CD8-positive, alpha-beta memory T cell (primary cell): ENCODE measurements around the gene UBA5. TPM values are rescaled to one million over a fixed set of nuclear protein-coding genes. Genes with fewer than 3 reads are reported as not detected.
A peak's percentile ranks its signal among the peaks of the same experiment; 100 is the strongest.
"Not testable (repeated sequence)": the region's sequence is repeated elsewhere in the genome, so short reads cannot be mapped to it uniquely, and the experiment has no call there.

Source experiments
- CTCF ChIA-PET: fragments of 350-600 bp; sonication (Branson Sonifier 250); formaldehyde crosslinking; loops from one replicate; lab custom pipeline; 2021; ENCODE audit warnings: antibody characterized with exemption; lab: Charles Lee
- POLR2A ChIA-PET: fragments of 350-600 bp; sonication (Branson Sonifier 250); formaldehyde crosslinking; loops from one replicate; lab custom pipeline; 2021; ENCODE audit warnings: antibody characterized with exemption; lab: Charles Lee
- DNase-seq, 5 donors: peaks; one replicate each; pipeline versions ENCODE4 v3.0.0 to v3.0.0-alpha.2; 2020 to 2022; ENCODE audit warnings: mixed read lengths in 1 of 5
- H3K27ac ChIP-seq: one replicate; pipeline ENCODE4 v1.7.0; 2013; ENCODE audit warnings: low read depth, mild to moderate bottlenecking, low read length, moderate library complexity
- H3K27me3 ChIP-seq: 2 replicates; pipeline ENCODE4 v1.7.0; 2013; ENCODE audit warnings: low read length, mild to moderate bottlenecking; ENCODE audit not compliant: insufficient read depth, poor library complexity, severe bottlenecking
- H3K36me3 ChIP-seq: 2 replicates; pipeline ENCODE4 v1.7.0; 2013; ENCODE audit warnings: mild to moderate bottlenecking, low read length, moderate library complexity; ENCODE audit not compliant: insufficient read depth
- H3K4me1 ChIP-seq: 2 replicates; pipeline ENCODE4 v1.7.0; 2013; ENCODE audit warnings: mild to moderate bottlenecking, low read length, moderate library complexity; ENCODE audit not compliant: insufficient read depth
- H3K4me3 ChIP-seq: 2 replicates; pipeline ENCODE4 v1.7.0; 2013; ENCODE audit warnings: mild to moderate bottlenecking, low read length
- H3K9me3 ChIP-seq: 2 replicates; pipeline ENCODE4 v1.7.0; 2013; ENCODE audit warnings: mild to moderate bottlenecking, low read length
- H3K27ac Mint-ChIP-seq, 8 donors: one replicate each; pipeline ENCODE4 v1.8.0; 2020 to 2021; ENCODE audit warnings: mixed read lengths in 8 of 8, mild to moderate bottlenecking in 6 of 8, inconsistent platforms in 3 of 8, moderate library complexity in 3 of 8
- H3K27me3 Mint-ChIP-seq, 2 donors: one replicate each; pipeline ENCODE4 v1.8.0; 2020 to 2021; ENCODE audit warnings: mixed read lengths in 2 of 2, mild to moderate bottlenecking in 1 of 2, moderate library complexity in 1 of 2
- H3K36me3 Mint-ChIP-seq, 3 donors: one replicate each; pipeline ENCODE4 v1.8.0; 2020 to 2021; ENCODE audit warnings: mixed read lengths in 3 of 3, inconsistent platforms in 1 of 3, mild to moderate bottlenecking in 1 of 3
- H3K4me1 Mint-ChIP-seq, 3 donors: one replicate each; pipeline ENCODE4 v1.8.0; 2020 to 2021; ENCODE audit warnings: mixed read lengths in 3 of 3, inconsistent platforms in 1 of 3, mild to moderate bottlenecking in 1 of 3
- H3K4me3 Mint-ChIP-seq, 7 donors: one replicate each; pipeline ENCODE4 v1.8.0; 2020 to 2021; ENCODE audit warnings: mixed read lengths in 7 of 7, mild to moderate bottlenecking in 6 of 7, moderate library complexity in 4 of 7, inconsistent platforms in 2 of 7
- H3K9me3 Mint-ChIP-seq, 5 donors: one replicate each; pipeline ENCODE4 v1.8.0; 2020 to 2022; ENCODE audit warnings: mixed read lengths in 5 of 5, mild to moderate bottlenecking in 3 of 5, moderate library complexity in 2 of 5, inconsistent platforms in 1 of 5
- polyA plus RNA-seq: library from polyadenylated mRNA; unstranded; fragments of 300-500 nt; fragmentation: Illumina TruSeq; gene quantifications from one replicate; pipeline ENCODE4 v1.2.3, GENCODE V29; 2021
- total RNA-seq, 2 experiments: library from RNA; stranded (reverse); gene quantifications; one replicate each; pipeline ENCODE4 v1.2.3, GENCODE V29; 2021

The UBA5 gene
- 10 to 100 TPM; 52.1 to 53.4 TPM for total RNA-seq
- polyA plus RNA-seq = 39.5 TPM

DNA sequence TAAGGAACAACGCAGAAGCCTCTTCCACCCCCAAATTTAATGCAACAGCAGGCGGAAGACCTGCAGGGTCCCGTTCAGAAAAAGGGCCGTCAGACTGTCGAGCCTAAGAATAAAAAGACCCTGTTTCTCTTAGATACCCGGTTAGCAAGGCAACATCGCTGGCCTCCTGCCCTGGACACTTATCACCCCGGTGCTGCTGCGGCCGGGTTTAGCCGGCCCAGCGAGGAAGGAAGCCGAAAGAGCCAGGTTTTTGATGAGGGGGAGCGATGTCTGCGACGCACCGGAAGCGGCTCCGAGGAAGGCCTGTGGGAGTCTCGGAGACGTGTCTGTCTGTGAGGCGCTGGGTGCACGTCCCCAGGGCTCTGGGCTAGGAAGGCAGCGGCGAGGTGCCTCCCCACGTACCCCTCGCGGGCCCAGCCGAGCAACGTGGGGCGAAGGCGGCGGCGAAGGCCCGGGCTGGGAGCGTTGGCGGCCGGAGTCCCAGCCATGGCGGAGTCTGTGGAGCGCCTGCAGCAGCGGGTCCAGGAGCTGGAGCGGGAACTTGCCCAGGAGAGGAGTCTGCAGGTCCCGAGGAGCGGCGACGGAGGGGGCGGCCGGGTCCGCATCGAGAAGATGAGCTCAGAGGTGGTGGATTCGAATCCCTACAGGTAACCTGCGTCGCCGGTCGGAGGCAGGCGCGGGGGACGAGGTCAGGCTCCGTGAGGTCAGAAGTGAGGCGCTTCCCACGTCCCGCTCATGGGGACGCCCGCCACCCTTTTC, at the start of gene UBA5:
Gene UBA5 (plus strand): TSS at position 278 of the 759 bp plus-strand sequence. CDS start 209 bp downstream, at position 487.
- H3K9me3 ChIP-seq = no peaks in the 10 kb centered on the region
- Mint-ChIP-seq H3K4me3 (peak within 1 kb of the TSS; percentile 94 to 99 (median 97)), H3K36me3 (peaks cover 0 to 20% (median 0%) of the 10 kb centered on the region in 3 donors), H3K27ac (peak within 1 kb of the TSS; percentile 94 to 99 (median 96)), H3K27me3 (no peaks in the 10 kb centered on the region), H3K4me1 (peaks cover 60 to 77% (median 70%) of the 10 kb centered on the region in 3 donors), H3K9me3 (no peaks in the 10 kb centered on the region)
- H3K36me3 ChIP-seq = no peaks in the 10 kb centered on the region
- H3K4me3 ChIP-seq = peak within 1 kb of the TSS; percentile 84
- ChIA-PET CTCF (interaction anchor here (0.6 to 1.5 kb wide), 4 partner anchors 17 to 1003 kb away, joined by 3 to 6 read pairs (median 3); no protein-coding TSS in a partner anchor), POLR2A (interaction anchor here (0.6 to 1.3 kb wide), 3 partner anchors 15 to 914 kb away, joined by 3 to 5 read pairs (median 3); partner anchors contain the start of gene CDV3)
- peak within 1 kb of the TSS; percentile 81 for H3K27ac ChIP-seq
- peaks cover 33% of the 10 kb centered on the region for H3K4me1 ChIP-seq
- no peaks in the 10 kb centered on the region for H3K27me3 ChIP-seq
- peak; percentile 51 to 79 (median 72) for DNase-seq

DNA sequence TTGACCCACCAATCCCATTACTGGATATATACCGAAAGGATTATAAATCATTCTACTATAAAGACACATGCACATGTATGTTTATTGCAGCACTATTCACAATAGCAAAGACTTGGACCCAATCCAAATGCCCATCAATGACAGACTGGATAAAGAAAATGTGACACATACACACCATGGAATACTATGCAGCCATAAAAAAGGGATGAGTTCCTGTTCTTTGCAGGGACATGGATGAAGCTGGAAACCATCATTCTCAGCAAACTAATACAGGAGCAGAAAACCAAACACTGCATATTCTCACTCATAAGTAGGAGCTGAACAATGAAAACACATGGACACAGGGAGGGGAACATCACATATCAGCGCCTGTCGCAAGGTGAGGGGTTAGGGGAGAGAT, 44.8 kb upstream of the UBA5 start:
- Mint-ChIP-seq H3K9me3 (peaks cover 0 to 12% (median 2%) of the 10 kb centered on the region in 5 donors), H3K36me3 (peaks cover 16 to 49% (median 41%) of the 10 kb centered on the region in 3 donors)
- H3K4me1 Mint-ChIP-seq, H3K4me3 ChIP-seq, H3K27ac Mint-ChIP-seq, POLR2A ChIA-PET, H3K27ac ChIP-seq, H3K27me3 ChIP-seq, H3K36me3 ChIP-seq, H3K4me3 Mint-ChIP-seq, H3K27me3 Mint-ChIP-seq, H3K4me1 ChIP-seq, DNase-seq, H3K9me3 ChIP-seq, CTCF ChIA-PET: not testable (repeated sequence)

DNA sequence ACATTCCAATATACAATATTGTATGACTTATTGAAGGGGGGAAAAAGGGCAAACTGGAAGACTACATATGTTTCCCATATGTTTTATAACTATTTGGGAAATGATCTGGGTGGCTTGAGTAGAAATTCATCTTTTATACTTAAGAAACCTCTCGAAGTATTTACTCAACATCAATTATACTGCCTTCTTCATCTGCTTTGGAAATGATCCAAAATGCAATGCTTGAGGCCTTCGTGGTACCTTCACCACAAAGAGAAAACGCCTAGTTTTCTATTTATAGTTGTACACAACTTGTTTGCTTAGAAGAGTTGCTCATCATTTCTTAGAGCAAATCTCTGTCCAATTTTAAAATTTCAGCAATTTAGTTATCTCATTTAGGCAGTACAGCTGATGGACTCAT, 44.2 kb upstream of the UBA5 start:
- H3K4me1 ChIP-seq = no peaks in the 10 kb centered on the region
- H3K27ac ChIP-seq = no peak overlapping the region
- H3K9me3 Mint-ChIP-seq = peaks cover 0 to 12% (median 2%) of the 10 kb centered on the region in 5 donors
- no peaks in the 10 kb centered on the region for H3K27me3 ChIP-seq
- peaks cover 0 to 3% (median 2%) of the 10 kb centered on the region in 3 donors for H3K4me1 Mint-ChIP-seq
- no peak for DNase-seq
- no peak overlapping the region for H3K4me3 Mint-ChIP-seq
- H3K36me3 ChIP-seq = no peaks in the 10 kb centered on the region
- H3K27ac Mint-ChIP-seq = no peak overlapping the region
- H3K4me3 ChIP-seq = no peak overlapping the region
- no peaks in the 10 kb centered on the region for H3K27me3 Mint-ChIP-seq
- H3K9me3 ChIP-seq = no peaks in the 10 kb centered on the region
- ChIA-PET CTCF (no interaction called here), POLR2A (no interaction called here)
- peaks cover 21 to 52% (median 35%) of the 10 kb centered on the region in 3 donors for H3K36me3 Mint-ChIP-seq

DNA sequence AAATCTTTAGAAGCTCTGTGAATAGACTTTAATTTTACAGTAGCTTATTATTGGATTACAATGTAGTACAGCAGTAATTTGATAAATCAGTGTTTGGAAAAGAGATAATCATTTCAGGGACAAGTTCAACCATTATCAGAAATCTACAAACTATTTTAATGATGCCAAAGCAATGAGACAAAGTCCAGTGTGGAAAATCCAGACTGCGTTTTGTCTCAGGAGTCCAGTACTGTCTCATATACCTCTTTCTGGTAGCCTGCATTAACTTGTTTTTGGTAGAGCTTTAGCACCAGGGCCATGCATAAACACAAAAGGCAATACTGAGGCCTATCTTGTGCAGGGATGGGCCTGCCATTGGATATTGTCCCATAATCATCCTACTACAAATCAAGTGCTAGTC, 43.3 kb upstream of the UBA5 start:
- no peaks in the 10 kb centered on the region for H3K27me3 ChIP-seq
- CTCF ChIA-PET = no interaction called here
- H3K36me3 Mint-ChIP-seq = peaks cover 21 to 53% (median 26%) of the 10 kb centered on the region in 3 donors

DNA sequence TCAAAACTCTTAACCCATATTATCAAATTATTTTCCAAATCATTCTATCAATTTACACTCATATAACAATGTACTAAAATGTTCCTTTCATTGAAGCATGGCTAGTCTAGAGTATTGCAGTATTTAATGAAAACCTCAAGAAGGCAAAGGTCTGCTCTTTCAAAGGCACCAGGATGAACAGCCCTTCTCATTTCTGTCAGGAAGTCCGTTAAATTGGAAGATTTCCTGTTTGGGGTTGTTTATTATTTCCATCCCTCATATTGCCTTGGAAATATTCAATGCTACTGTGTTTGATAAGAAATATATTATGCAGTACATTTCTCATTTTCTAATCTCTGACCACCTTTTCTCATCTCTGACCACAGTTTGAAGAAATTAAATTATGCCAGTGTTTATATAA, 38.0 kb upstream of the UBA5 start:
- POLR2A ChIA-PET = no interaction called here
- H3K4me3 ChIP-seq = no peak overlapping the region
- H3K36me3 ChIP-seq = peaks cover 4% of the 10 kb centered on the region
- peaks cover 6 to 45% (median 20%) of the 10 kb centered on the region in 3 donors for H3K36me3 Mint-ChIP-seq
- H3K4me1 Mint-ChIP-seq = peaks cover 3 to 4% (median 3%) of the 10 kb centered on the region in 3 donors
- DNase-seq = no peak
- H3K27ac Mint-ChIP-seq = no peak overlapping the region
- no peaks in the 10 kb centered on the region for H3K27me3 ChIP-seq
- H3K9me3 ChIP-seq = no peaks in the 10 kb centered on the region
- no peaks in the 10 kb centered on the region for H3K4me1 ChIP-seq
- H3K27me3 Mint-ChIP-seq = no peaks in the 10 kb centered on the region
- H3K9me3 Mint-ChIP-seq = no peaks in the 10 kb centered on the region
- H3K27ac ChIP-seq = no peak overlapping the region
- H3K4me3 Mint-ChIP-seq = no peak overlapping the region
- CTCF ChIA-PET = no interaction called here

More for the DNA sequence above, 43.3 kb upstream of the UBA5 start:
- H3K4me1 ChIP-seq = no peaks in the 10 kb centered on the region
- peaks cover 0 to 3% (median 2%) of the 10 kb centered on the region in 3 donors for H3K4me1 Mint-ChIP-seq
- H3K9me3 ChIP-seq = no peaks in the 10 kb centered on the region
- peaks cover 0 to 7% (median 2%) of the 10 kb centered on the region in 5 donors for H3K9me3 Mint-ChIP-seq
- H3K27ac ChIP-seq = no peak overlapping the region
- H3K4me3 ChIP-seq = no peak overlapping the region
- no peak for DNase-seq
- H3K4me3 Mint-ChIP-seq = no peak overlapping the region
- no peaks in the 10 kb centered on the region for H3K36me3 ChIP-seq
- H3K27ac Mint-ChIP-seq = no peak overlapping the region
- POLR2A ChIA-PET = no interaction called here
- H3K27me3 Mint-ChIP-seq = no peaks in the 10 kb centered on the region

DNA sequence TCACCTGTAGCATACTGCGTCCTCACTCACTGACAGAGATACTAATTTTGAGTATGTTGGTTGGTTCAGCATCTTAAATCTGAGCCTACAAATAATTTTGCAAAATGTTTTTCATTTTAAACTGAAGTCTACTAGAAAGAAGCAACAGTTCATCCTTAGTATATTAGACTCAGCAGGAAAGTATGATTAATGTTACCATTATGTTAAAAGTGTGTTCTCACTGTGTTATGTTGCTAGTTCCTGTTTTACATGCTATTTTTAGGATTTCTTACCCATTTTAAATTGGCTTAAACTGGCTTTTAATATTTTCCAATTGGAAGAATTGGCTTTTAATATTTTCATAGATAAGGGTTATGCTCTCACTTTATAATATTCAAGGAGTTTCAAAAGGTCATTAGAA, 37.4 kb upstream of the UBA5 start:
- no peaks in the 10 kb centered on the region for H3K27me3 ChIP-seq
- no peak for DNase-seq
- POLR2A ChIA-PET = no interaction called here
- H3K27ac Mint-ChIP-seq = no peak overlapping the region
- H3K4me1 Mint-ChIP-seq = peaks cover 2 to 3% (median 3%) of the 10 kb centered on the region in 3 donors
- H3K27ac ChIP-seq = no peak overlapping the region
- H3K4me3 ChIP-seq = no peak overlapping the region
- H3K9me3 ChIP-seq = no peaks in the 10 kb centered on the region
- H3K36me3 Mint-ChIP-seq = peaks cover under 1 to 45% (median 20%) of the 10 kb centered on the region in 3 donors
- no peak overlapping the region for H3K4me3 Mint-ChIP-seq
- H3K4me1 ChIP-seq = no peaks in the 10 kb centered on the region
- H3K27me3 Mint-ChIP-seq = no peaks in the 10 kb centered on the region
- H3K9me3 Mint-ChIP-seq = no peaks in the 10 kb centered on the region
- CTCF ChIA-PET = interaction anchor here (0.7 kb wide), 1 partner anchor 19 kb away, joined by 4 read pairs; no protein-coding TSS in a partner anchor
- peaks cover 4% of the 10 kb centered on the region for H3K36me3 ChIP-seq

DNA sequence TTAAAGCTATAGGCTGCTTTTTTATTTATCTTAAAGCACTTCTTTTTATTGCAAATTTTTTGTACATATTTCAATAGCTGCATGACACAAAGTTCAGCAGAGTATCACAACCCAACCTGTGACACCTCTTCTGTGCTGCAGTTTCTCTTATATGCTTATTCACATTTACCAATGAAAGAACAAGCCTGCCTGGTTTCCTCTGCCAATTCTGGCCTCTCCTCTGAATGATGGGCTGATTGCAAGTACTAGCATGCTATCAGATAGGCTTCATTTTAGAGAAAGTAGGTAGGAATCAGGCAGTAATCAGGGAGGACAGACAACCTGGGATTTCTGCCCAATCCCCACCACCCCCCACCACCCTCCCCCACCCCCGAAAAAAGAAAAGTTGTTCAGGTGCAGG, 36.5 kb upstream of the UBA5 start:
- no peaks in the 10 kb centered on the region for H3K4me1 ChIP-seq
- Mint-ChIP-seq H3K9me3 (no peaks in the 10 kb centered on the region), H3K4me3 (no peak overlapping the region), H3K36me3 (peaks cover 0 to 50% (median 20%) of the 10 kb centered on the region in 3 donors), H3K4me1 (peaks cover 2 to 3% (median 3%) of the 10 kb centered on the region in 3 donors), H3K27me3 (no peaks in the 10 kb centered on the region), H3K27ac (no peak overlapping the region)
- ChIA-PET POLR2A (no interaction called here), CTCF (no interaction called here)
- no peak overlapping the region for H3K4me3 ChIP-seq
- H3K27me3 ChIP-seq = no peaks in the 10 kb centered on the region
- DNase-seq = no peak
- H3K27ac ChIP-seq = no peak overlapping the region
- peaks cover 4% of the 10 kb centered on the region for H3K36me3 ChIP-seq
- H3K9me3 ChIP-seq = no peaks in the 10 kb centered on the region

DNA sequence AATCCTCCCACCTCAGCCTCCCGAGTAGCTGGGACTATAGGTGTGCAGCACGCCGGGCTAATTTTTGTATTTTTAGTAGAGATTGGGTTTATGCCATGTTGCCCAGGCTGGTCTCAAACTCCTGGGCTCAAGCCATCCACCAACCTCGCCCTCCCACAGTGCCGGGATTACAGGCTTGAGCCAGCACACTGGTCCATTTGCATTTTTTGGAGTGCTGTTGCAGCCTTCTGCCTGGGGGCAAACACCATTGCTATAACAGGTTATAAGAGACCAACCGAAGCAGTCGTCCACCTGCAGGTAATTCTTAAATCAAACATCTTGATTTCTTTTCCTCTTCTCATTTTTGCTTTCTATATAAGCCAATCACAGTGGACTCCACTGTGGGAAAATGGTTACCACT, 35.3 kb upstream of the UBA5 start:
- CTCF ChIA-PET = no interaction called here

More for the DNA sequence above, 35.3 kb upstream of the UBA5 start:
- no peak overlapping the region for H3K4me3 ChIP-seq
- H3K36me3 ChIP-seq = peaks cover 6% of the 10 kb centered on the region
- Mint-ChIP-seq H3K27me3 (no peaks in the 10 kb centered on the region), H3K9me3 (no peaks in the 10 kb centered on the region), H3K27ac (no peak overlapping the region), H3K36me3 (peaks cover 0 to 51% (median 20%) of the 10 kb centered on the region in 3 donors), H3K4me3 (no peak overlapping the region), H3K4me1 (peaks cover 2 to 3% (median 3%) of the 10 kb centered on the region in 3 donors)
- POLR2A ChIA-PET = no interaction called here
- DNase-seq = no peak
- H3K27ac ChIP-seq = no peak overlapping the region
- H3K27me3 ChIP-seq = no peaks in the 10 kb centered on the region
- no peaks in the 10 kb centered on the region for H3K9me3 ChIP-seq
- H3K4me1 ChIP-seq = no peaks in the 10 kb centered on the region
